LoVo (cell line): ENCODE data around the gene TSPAN5.

Experiments used
- DNase-seq: peaks from one replicate; pipeline ENCODE4 v3.0.0-alpha.2; 2016; ENCODE audit warnings: low spot score

Gene TSPAN5

GRCh38 chr4:98617358-98618047, 40.9 kb downstream of the TSPAN5 start:
- DNase-seq: no peak

DNA sequence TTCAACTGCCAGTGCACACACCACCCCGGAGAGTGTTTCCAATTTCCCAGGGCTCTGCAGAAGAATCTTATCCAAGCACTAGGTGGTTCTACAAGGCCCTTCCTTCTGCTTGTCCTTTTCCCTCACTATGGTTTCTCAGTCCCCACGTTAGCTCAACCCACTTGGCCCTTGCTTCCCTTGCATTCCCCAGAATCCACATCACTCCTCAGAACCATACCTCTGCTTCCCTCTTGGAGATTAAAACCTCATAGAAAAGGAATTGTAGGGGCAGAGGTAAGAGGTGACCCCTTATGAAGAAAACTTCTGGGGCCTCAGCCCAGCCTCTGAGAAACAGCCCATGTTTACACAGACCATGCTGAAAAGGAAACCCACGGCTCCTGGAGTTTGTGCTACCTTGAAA, 42.4 kb downstream of the TSPAN5 start:
- DNase-seq: no peak

GRCh38 chr4:98614662-98615061, 43.7 kb downstream of the TSPAN5 start:
- DNase-seq: no peak

- DNase-seq: no peak
Observed at GRCh38 chr4:98614094-98614493, 44.3 kb downstream of the TSPAN5 start.

GRCh38 chr4:98613453-98614075, 44.8 kb downstream of the TSPAN5 start:
- DNase-seq: no peak

DNA sequence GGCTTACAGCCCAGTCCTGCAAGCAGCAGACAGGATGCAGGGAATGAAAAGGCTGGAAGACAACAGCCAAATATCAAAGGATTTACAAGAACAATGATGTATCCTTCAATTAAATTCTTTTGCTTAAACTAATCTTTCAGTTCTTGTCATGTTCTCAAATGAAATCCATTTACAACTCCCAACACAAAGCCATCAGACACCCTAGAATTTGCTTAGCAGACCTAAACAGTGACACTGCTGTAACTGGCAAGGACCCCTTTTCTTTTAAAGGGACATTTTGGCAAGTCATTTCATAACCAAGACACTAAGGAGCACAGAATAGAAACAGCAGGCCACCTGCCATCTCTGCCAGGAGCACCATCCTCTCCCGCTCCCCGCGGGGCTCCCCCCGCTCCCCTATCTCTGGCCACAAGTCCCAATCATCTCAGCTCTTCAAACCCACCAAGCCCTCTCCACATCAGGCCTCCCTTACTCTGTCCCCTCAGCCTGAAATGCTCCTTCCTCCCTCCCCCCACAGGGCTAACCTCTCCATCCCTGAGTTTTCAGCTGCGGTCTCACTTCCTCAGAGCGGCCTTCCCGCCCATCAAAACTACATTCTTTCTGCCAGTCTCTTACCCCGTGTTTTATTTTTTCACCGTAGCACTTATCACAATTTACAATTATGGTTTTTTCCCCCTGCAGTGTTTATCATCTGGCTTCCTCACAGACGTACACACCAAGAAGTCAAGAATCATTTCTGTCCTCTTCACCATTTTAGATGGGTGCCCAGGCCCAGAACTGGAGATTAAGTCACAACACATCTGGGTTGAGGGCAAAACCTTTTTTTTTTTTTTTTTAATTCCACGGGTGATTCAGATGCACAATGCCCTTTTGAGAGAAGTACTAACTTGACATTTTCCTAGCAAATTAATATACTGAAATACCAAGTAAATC, 45.8 kb downstream of the TSPAN5 start:
- DNase-seq: no peak

DNA sequence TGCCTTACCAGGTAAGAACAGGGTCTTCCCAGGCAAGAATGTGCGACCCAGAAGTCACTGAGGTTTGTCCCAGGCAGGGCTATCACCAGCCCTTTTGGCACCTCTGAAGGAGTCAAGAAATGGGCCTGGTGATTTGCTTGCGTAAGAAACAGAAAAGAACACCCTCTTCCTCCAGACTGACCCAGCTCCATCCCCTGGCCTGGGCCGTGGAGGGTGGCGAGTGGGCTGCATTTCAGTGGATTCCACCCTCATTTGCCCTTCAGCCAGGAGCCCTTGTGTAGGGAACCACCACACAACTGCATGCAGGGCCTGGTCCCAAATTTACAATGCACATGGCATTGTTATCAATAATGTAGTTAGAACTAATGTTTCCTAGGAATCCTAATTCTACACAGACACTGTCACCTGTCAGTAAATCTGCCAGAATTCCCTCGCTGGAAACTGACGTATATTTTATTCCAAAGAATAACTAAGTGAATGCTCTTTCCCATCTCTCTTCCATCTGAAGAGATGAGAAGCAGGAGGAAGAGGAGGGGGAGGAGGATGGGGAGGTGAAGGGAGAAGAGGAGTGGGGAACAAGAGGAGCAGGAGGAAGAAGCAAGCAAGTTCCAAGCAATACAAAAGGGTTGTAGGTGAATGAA, 46.6 kb downstream of the TSPAN5 start:
- no peak for DNase-seq

- DNase-seq: no peak
Observed at GRCh38 chr4:98610926-98611676, 47.3 kb downstream of the TSPAN5 start.

DNA sequence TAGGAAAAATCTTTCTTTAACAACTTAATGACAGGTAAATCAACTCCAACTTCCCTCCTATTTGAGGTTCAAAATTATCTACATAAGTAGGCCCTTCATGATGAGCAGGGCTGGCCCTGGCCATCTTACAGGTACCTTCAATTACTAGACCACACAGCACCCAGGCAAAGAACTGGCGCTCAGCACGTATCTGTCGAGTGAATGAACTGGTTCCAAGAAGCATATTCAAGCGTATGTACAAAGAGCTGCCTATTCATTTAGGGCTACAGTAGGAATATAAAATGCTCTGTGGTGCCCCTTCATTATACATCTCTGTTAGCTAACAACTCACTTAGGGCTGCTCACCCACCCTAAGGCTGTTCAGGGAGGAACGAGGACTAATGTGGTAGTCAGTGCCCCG, 48.0 kb downstream of the TSPAN5 start:
- DNase-seq: no peak

- DNase-seq: no peak
Observed at GRCh38 chr4:98609934-98610333, 48.5 kb downstream of the TSPAN5 start.

GRCh38 chr4:98608356-98608755, 50.1 kb downstream of the TSPAN5 start:
- no peak for DNase-seq

DNA sequence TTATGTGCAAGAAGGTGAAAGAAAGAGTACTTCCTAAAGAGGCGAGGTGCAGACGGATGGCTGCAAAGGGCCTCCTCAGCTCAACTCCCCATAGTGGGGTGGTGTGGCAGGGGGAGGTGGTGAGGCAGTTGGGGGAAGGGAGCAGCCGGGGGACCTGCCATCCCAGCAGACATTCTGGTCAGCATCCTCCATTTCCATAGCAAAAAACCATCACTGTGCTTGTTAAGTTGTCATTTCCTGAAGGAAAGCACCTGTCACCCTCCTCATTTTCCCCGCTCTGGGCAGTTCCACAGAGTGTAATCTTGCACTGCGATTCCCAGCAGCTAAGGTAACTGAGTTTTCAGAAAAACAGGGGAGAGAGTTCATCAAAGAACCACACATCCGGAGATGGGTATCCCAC, 51.5 kb downstream of the TSPAN5 start:
- DNase-seq: no peak

GRCh38 chr4:98605216-98605615, 53.2 kb downstream of the TSPAN5 start:
- no peak for DNase-seq

DNA sequence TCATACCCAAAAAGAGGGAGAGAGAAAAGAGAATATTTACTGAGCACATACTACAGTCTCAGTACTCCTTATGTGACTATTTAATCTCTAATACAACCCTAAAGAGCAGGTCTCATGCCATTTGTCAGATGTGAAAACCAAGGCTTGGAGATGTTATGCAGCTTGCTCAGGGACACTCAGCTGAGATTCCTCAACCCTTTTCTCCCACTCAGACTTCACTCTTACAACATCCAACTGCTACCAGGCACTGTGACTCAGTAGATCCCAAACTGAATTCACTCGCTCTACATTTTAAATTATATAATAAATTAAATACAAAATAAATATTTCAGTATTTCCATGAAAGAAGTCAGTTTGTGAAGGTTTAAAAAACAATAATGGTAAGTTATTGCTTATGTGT, 53.7 kb downstream of the TSPAN5 start:
- no peak for DNase-seq

DNA sequence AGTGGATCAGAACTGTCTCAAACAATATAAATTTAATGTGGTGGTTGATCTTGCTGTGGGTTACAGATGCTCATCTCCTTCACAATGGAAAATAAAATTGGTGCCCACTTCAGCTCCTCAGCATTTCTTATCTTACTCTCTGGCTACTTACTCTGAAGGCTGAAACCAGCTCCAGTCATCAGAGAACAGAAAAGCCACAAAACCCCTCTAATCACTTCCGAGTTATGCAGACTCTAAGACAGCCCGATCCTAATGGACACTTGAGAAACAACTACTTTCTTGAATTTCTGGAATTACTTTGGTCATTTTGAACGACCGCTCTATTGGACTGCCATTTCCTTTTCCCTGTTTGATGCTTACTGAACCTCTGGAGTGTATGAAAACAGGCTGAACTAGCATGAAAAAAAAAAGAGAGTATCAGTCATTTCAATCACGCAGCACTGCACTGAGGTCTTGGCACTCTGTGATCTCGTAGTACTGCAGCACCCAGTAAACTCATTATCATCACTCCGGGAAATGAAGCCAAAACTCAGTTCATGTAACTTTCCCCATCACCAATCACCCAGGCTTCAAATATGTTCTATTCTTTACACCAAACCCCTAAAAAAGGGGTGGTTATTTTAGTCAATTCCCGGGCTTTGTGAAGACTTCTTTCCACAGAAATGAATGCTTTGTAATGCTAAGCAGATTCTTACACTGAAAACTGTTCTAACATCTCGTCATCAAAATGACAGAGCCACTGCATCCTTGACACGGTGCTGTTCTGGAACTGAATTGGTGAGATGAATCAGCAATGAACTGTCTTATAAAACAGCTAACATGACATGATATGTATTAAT, 54.5 kb downstream of the TSPAN5 start:
- DNase-seq: no peak

DNA sequence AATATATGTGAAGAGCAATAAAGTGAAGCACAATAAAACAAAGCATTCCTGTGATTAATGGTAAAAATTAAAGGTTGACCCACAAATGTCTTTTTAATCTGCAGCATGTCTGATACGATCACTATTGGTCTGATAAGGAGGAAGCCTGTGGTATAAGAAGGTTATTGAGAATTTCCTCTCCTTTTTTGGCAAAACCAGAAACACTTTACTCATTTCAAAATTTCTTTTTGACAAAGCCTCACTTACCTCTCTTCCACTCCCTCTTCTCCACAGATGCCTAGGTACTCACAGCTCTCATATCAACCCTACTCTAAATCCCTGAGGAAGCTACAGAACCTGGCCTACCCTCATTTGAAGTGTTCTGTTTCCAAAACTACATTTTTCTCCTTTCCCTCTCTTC, 56.1 kb downstream of the TSPAN5 start:
- DNase-seq: no peak

GRCh38 chr4:98601708-98602107, 56.7 kb downstream of the TSPAN5 start:
- DNase-seq: no peak

DNA sequence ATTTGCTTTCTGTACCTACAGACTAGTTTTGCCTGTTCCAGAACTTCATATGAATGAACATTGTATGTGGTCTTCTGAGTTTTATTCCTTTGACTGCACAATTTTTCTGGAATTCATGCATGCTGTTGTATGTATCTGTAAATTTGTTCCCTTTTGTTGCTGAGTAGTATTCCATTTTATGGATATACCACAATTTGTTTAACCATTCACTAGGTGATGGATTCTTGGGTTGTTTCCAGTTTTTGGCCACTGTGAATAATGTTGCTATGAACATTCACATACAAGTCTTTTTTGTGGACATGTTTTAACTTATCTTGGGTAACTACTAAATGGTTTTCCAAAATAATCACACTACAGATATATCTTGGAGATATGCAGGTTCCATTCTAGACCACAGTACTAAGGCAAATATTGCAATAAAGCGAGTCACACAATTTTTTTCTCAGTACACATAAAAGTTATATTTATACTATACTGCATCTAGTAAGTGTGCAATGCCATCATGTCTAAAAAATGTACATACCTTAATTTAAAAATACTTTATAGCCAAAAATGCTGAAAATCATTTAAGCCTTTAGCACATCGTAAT, 58.7 kb downstream of the TSPAN5 start:
- no peak for DNase-seq

DNA sequence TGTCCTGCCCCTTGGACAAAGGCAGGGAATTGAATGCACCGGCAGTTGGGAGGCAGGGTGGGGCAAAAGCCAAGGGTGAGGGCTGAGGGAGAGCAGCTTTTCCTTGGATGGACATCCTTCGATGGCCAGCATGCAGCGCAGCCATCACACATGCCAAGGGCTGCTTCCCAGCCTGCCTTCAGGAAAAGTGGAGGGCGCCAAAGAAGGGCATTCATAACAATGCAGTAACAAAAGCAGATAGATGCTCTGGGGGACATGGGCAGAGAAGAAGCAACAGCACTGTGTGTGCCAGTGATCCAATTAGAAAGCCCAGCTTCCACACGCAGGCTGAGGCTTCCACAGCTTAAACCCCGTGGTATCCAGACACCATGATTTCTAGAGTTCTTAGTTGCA, 71.5 kb downstream of the TSPAN5 start:
- no peak for DNase-seq

DNA sequence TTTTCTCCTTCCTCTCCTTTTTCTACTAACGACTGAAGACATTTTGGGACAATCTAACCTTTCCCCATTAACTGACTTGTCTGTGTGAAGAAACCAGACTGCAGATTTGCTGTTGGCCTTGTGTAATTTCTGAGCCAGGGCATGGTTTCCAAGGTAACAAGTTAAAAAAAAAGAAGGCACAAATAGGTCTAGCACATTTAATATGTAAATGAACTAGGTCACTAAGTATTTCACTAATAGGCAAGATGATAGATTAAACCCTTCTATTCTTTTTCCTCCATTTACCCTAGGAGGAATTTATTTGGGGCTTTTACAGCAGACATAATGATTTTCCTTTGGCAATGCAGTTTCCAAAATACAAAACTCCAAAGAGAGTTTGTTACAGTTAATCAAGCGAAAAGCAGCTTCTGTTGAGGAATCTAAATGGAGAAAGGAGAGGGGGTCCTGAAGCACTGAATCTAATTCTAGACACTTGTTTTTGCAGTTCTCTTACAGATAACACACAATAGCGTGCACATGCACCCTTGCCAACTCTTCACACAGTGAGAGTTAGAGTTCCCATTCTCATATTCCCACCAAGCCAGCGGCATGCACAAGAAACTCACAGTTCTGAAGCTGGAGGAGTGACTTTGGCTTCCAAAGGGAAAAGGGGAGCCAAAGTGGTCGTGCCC, 72.0 kb downstream of the TSPAN5 start:
- no peak for DNase-seq
